Mesenchymal stem cell (in vitro differentiated cells and primary cell): Measurements from ENCODE around the gene TVP23B.
"Not testable (repeated sequence)": the region's sequence is repeated elsewhere in the genome, so short reads cannot be mapped to it uniquely, and the experiment has no call there.

Experiments used
- DNase-seq: peaks from one replicate; pipeline ENCODE4 v3.0.0-alpha.2; 2013
- H2AFZ ChIP-seq: one replicate; pipeline ENCODE4 v1.6.1; 2013; ENCODE audit warnings: low read depth, mild to moderate bottlenecking, control low read depth, inconsistent platforms, low read length, moderate library complexity
- H2AK5ac ChIP-seq: 2 replicates; pipeline ENCODE4 v1.6.1; 2013; ENCODE audit warnings: low read length, moderate library complexity, mild to moderate bottlenecking, inconsistent platforms; ENCODE audit not compliant: severe bottlenecking
- H2BK120ac ChIP-seq: one replicate; pipeline ENCODE4 v1.6.1; 2013; ENCODE audit warnings: low read depth, mild to moderate bottlenecking, inconsistent platforms, low read length, moderate library complexity
- H2BK12ac ChIP-seq, 2 experiments: one replicate each; pipeline ENCODE4 v1.6.1; 2013; ENCODE audit warnings: inconsistent platforms in 2 of 2, low read length in 2 of 2, mild to moderate bottlenecking in 2 of 2, moderate library complexity in 2 of 2, control low read depth in 1 of 2
- H2BK15ac ChIP-seq: one replicate; pipeline ENCODE4 v1.6.1; 2013; ENCODE audit warnings: mild to moderate bottlenecking, low read depth, inconsistent platforms; ENCODE audit not compliant: poor library complexity, severe bottlenecking
- H2BK5ac ChIP-seq: 2 replicates; pipeline ENCODE4 v1.6.1; 2013; ENCODE audit warnings: low read depth, mild to moderate bottlenecking, low read length, control low read depth, inconsistent platforms; ENCODE audit not compliant: poor library complexity, severe bottlenecking
- H3K14ac ChIP-seq, 2 experiments: one replicate each; pipeline ENCODE4 v1.6.1; 2013; ENCODE audit warnings: inconsistent platforms in 2 of 2, low read length in 2 of 2, control low read depth in 1 of 2, mild to moderate bottlenecking in 1 of 2, moderate library complexity in 1 of 2
- H3K18ac ChIP-seq, 2 experiments: one replicate each; pipeline ENCODE4 v1.6.1; 2013; ENCODE audit warnings: inconsistent platforms in 2 of 2, low read length in 2 of 2, control low read depth in 1 of 2, low read depth in 1 of 2, mild to moderate bottlenecking in 1 of 2
- H3K23ac ChIP-seq, 2 experiments: one replicate each; pipeline ENCODE4 v1.6.1; 2013; ENCODE audit warnings: inconsistent platforms in 2 of 2, low read length in 2 of 2, mild to moderate bottlenecking in 2 of 2, moderate library complexity in 2 of 2, control low read depth in 1 of 2
- H3K27ac ChIP-seq: 2 replicates; pipeline ENCODE4 v1.5.1; 2013; ENCODE audit warnings: mild to moderate bottlenecking, moderate library complexity, low read length, control low read depth, inconsistent platforms; ENCODE audit not compliant: poor library complexity, severe bottlenecking
- H3K27me3 ChIP-seq, 2 experiments: 2 replicates each; pipeline versions ENCODE4 v1.6.1 to v1.7.0; 2013; ENCODE audit warnings: low read length in 2 of 2, mild to moderate bottlenecking in 2 of 2, moderate library complexity in 2 of 2, control low read depth in 1 of 2, inconsistent platforms in 1 of 2; ENCODE audit not compliant: control insufficient read depth in 1 of 2, insufficient read depth in 1 of 2
- H3K36me3 ChIP-seq, 2 experiments: 2 replicates each; pipeline versions ENCODE4 v1.6.1 to v1.7.0; 2013; ENCODE audit warnings: low read length in 2 of 2, control low read depth in 1 of 2, inconsistent platforms in 1 of 2, low read depth in 1 of 2, mild to moderate bottlenecking in 1 of 2; ENCODE audit not compliant: insufficient read depth in 2 of 2, control insufficient read depth in 1 of 2
- H3K4ac ChIP-seq, 2 experiments: one replicate each; pipeline ENCODE4 v1.6.1; 2013; ENCODE audit warnings: inconsistent platforms in 2 of 2, low read length in 2 of 2, mild to moderate bottlenecking in 2 of 2, moderate library complexity in 2 of 2, control low read depth in 1 of 2, low read depth in 1 of 2
- H3K4me1 ChIP-seq: 2 replicates; pipeline ENCODE4 v1.6.1; 2013; ENCODE audit warnings: low read depth, low read length, control low read depth; ENCODE audit not compliant: control insufficient read depth, insufficient read depth
- H3K4me2 ChIP-seq: 2 replicates; pipeline ENCODE4 v1.6.1; 2013; ENCODE audit warnings: low read length, mild to moderate bottlenecking, inconsistent platforms; ENCODE audit not compliant: poor library complexity, severe bottlenecking
- H3K4me3 ChIP-seq, 2 experiments: 2 replicates each; pipeline versions ENCODE4 v1.5.1 to v1.7.0; 2013; ENCODE audit warnings: low read length in 2 of 2, mild to moderate bottlenecking in 2 of 2, control low read depth in 1 of 2, low read depth in 1 of 2; ENCODE audit not compliant: insufficient read depth in 1 of 2
- H3K79me1 ChIP-seq: replicated peaks from 2 replicates; pipeline ENCODE4 v1.6.1; 2013; ENCODE audit warnings: mild to moderate bottlenecking, control low read depth, low read length, inconsistent platforms; ENCODE audit not compliant: poor library complexity, severe bottlenecking
- H3K9ac ChIP-seq: 2 replicates; pipeline ENCODE4 v1.7.0; 2013; ENCODE audit warnings: mild to moderate bottlenecking, low read length, moderate library complexity
- H3K9me3 ChIP-seq: 2 replicates; pipeline ENCODE4 v1.7.0; 2013; ENCODE audit warnings: mild to moderate bottlenecking, low read length; ENCODE audit not compliant: control insufficient read depth
- H4K8ac ChIP-seq: one replicate; pipeline ENCODE4 v1.6.1; 2013; ENCODE audit warnings: inconsistent platforms, mild to moderate bottlenecking, low read length, moderate library complexity
- H4K91ac ChIP-seq: one replicate; pipeline ENCODE4 v1.6.1; 2013; ENCODE audit warnings: mild to moderate bottlenecking, low read length, inconsistent platforms
- WGBS: methylation state at CpG from one replicate; pipeline ENCODE4 v1.1.7; 2013; ENCODE audit warnings: mixed read lengths; 5-methylcytosine and 5-hydroxymethylcytosine counted together

Gene TVP23B

GRCh38 chr17:18757368-18758044 is 23.5 kb upstream of the TVP23B start:
- H3K4ac ChIP-seq, DNase-seq, H4K91ac ChIP-seq, H3K9ac ChIP-seq, H3K27me3 ChIP-seq, H3K4me1 ChIP-seq, H2BK120ac ChIP-seq, H3K9me3 ChIP-seq, H3K27ac ChIP-seq, H3K18ac ChIP-seq, H3K79me1 ChIP-seq, H2BK12ac ChIP-seq, H3K14ac ChIP-seq, H2AK5ac ChIP-seq, H3K23ac ChIP-seq, H3K4me3 ChIP-seq, H4K8ac ChIP-seq, H3K4me2 ChIP-seq, H2BK15ac ChIP-seq, H2BK5ac ChIP-seq, H2AFZ ChIP-seq, H3K36me3 ChIP-seq: not testable (repeated sequence)
- 100% methylated on average over 5 of the region's 8 CpGs for WGBS

- not testable (repeated sequence) for H4K8ac ChIP-seq, DNase-seq, H3K36me3 ChIP-seq, H2BK15ac ChIP-seq, H3K9ac ChIP-seq, H3K4me2 ChIP-seq, H2AK5ac ChIP-seq, H3K18ac ChIP-seq, H3K4me1 ChIP-seq, H3K4me3 ChIP-seq, H2BK5ac ChIP-seq, H2BK12ac ChIP-seq, H2BK120ac ChIP-seq, H3K23ac ChIP-seq, H3K27ac ChIP-seq, H3K79me1 ChIP-seq, H2AFZ ChIP-seq, H3K27me3 ChIP-seq, H3K4ac ChIP-seq, H4K91ac ChIP-seq, H3K14ac ChIP-seq, H3K9me3 ChIP-seq
- no CpG with 5 or more reads among the region's 6 CpGs for WGBS
Measured at GRCh38 chr17:18758344-18758743, 22.6 kb upstream of the TVP23B start.

GRCh38 chr17:18760221-18760620 is 20.8 kb upstream of the TVP23B start:
- H2BK12ac ChIP-seq, H2BK15ac ChIP-seq, H3K36me3 ChIP-seq, H3K27me3 ChIP-seq, H2BK120ac ChIP-seq, H3K14ac ChIP-seq, H3K79me1 ChIP-seq, H3K4me1 ChIP-seq, H4K91ac ChIP-seq, H3K4me2 ChIP-seq, H3K4me3 ChIP-seq, H2BK5ac ChIP-seq, H2AK5ac ChIP-seq, H3K9me3 ChIP-seq, H3K18ac ChIP-seq, H2AFZ ChIP-seq, H3K23ac ChIP-seq, H3K4ac ChIP-seq, H3K9ac ChIP-seq, H4K8ac ChIP-seq, DNase-seq, H3K27ac ChIP-seq: not testable (repeated sequence)
- WGBS, result 100% methylated on average over 2 of the region's 6 CpGs

- H3K27me3 ChIP-seq, H2BK15ac ChIP-seq, H3K27ac ChIP-seq, H3K4me1 ChIP-seq, H2AFZ ChIP-seq, H3K79me1 ChIP-seq, H2BK5ac ChIP-seq, H3K9me3 ChIP-seq, H3K4me3 ChIP-seq, H4K91ac ChIP-seq, H2BK120ac ChIP-seq, DNase-seq, H3K36me3 ChIP-seq, H2BK12ac ChIP-seq, H4K8ac ChIP-seq, H3K14ac ChIP-seq, H3K18ac ChIP-seq, H2AK5ac ChIP-seq, H3K23ac ChIP-seq, H3K9ac ChIP-seq, H3K4me2 ChIP-seq, H3K4ac ChIP-seq: not testable (repeated sequence)
- 71% methylated on average over 2 of the region's 4 CpGs for WGBS
Measured at GRCh38 chr17:18770572-18770971, 10.4 kb upstream of the TVP23B start.
